ENCODE measurements around the gene MAPKAPK5.

- TF ChIP-seq, protein P1, sequence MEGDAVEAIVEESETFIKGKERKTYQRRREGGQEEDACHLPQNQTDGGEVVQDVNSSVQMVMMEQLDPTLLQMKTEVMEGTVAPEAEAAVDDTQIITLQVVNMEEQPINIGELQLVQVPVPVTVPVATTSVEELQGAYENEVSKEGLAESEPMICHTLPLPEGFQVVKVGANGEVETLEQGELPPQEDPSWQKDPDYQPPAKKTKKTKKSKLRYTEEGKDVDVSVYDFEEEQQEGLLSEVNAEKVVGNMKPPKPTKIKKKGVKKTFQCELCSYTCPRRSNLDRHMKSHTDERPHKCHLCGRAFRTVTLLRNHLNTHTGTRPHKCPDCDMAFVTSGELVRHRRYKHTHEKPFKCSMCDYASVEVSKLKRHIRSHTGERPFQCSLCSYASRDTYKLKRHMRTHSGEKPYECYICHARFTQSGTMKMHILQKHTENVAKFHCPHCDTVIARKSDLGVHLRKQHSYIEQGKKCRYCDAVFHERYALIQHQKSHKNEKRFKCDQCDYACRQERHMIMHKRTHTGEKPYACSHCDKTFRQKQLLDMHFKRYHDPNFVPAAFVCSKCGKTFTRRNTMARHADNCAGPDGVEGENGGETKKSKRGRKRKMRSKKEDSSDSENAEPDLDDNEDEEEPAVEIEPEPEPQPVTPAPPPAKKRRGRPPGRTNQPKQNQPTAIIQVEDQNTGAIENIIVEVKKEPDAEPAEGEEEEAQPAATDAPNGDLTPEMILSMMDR (conservative IDR thresholded peaks at IDR 0.05; ENCODE audit: low read depth, low read length) = no peak
- no peak for TF ChIP-seq EZH2phosphoT487 (IDR thresholded peaks at IDR 0.05; ENCODE audit: borderline replicate concordance, low read length)
Measured at GRCh38 chr12:111886662-111887545, 44.9 kb downstream of the MAPKAPK5 start.
